ENCODE data around the gene TTLL5. TPM values are rescaled to one million over a fixed set of nuclear protein-coding genes. Genes with fewer than 3 reads are reported as not detected.

Gene TTLL5
- total RNA-seq, 1 donor from 2014 or later: 9.6 TPM

GRCh38 chr14:75952489-75952888 lies 291.4 kb downstream of the TTLL5 start:
- DNase-seq (ENCODE audit: low spot score): no peak

GRCh38 chr14:75959031-75959430 lies 298.0 kb downstream of the TTLL5 start:
- DNase-seq (ENCODE audit: low spot score): no peak

GRCh38 chr14:75960231-75960630 lies 299.2 kb downstream of the TTLL5 start:
- no peak for DNase-seq (ENCODE audit: low spot score)

DNA sequence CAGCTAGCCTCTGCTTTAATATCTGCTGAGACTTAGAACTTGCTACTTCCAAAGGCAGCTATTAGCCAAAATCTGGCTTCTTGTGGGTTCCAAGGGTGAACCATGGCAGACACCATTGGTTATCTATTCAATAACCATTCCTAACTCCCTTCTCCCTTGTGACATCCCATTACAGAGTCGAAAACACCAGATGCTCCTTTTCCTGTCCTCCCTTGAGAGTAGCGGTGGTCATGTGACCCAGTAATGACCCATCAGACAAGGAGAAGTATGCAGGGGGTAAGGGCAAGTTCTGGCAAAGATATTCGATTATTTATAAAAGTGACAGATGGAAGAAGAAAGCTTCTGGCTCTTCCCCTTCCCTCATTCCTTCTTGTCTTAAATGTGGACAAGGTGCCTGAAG lies 300.6 kb downstream of the TTLL5 start:
- DNase-seq (ENCODE audit: low spot score): no peak

- DNase-seq (ENCODE audit: low spot score): no peak
Measured at GRCh38 chr14:75967866-75968265, 306.8 kb downstream of the TTLL5 start.

DNA sequence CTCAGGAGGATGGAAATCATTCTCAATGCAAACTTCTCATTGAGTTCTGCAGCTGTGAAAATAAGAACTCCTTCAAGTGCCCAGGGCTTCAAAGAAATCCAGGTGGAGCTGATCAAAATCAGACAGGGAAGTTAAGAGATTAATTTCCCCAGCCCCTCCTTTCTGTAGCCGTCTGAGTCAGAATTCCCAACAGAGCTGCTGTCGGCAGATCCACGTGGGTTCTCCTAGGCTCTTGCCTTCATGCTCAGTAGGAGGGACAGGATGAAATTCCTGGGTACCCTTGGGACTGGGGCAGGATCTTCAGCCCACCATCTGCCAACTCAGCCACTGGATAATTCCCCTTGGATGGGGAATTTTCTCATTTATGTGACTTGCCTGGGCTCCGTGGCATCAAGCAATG lies 307.4 kb downstream of the TTLL5 start:
- peak; percentile 20 for DNase-seq (ENCODE audit: low spot score)

DNA sequence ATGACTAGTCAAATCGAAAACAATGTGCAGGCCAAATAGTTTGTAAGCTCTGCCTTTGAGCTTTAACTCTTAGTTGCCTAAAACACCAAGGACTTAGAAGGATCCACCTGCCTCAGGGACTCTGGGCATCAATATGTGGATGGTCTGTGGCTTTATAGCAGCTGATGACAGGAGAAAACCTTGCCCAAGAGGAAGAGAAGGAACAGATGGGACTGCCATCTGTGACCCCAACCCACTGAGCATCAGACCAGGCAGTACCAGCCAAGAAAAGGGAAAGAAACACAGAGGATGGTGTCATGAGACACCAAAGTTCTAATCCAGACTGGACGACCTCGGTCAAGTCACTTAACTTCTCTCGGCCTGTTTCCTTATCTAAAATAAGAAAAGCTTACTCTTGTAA lies 308.1 kb downstream of the TTLL5 start:
- no peak for DNase-seq (ENCODE audit: low spot score)

DNA sequence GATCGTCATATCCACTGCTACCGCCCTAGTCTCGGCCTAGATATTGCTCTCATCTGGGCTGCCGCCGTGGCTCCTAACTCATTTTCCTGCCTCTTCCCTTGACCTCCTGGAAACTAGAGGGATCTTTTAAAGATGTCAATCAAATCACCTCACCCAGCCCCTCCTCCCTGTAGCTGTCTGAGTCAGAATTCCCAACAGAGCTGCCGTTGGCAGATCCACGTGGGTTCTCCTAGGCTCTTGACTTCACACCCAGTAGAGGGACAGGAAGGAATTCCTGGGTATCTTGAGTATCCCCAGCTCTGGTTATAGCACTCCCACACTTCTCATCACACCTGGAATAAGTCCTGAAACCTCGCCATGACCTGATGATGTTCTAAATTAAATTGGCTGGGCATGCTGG lies 308.8 kb downstream of the TTLL5 start:
- no peak for DNase-seq (ENCODE audit: low spot score)

- DNase-seq (ENCODE audit: low spot score): no peak
Measured at GRCh38 chr14:75970989-75971388, 309.9 kb downstream of the TTLL5 start.

GRCh38 chr14:75971509-75971908 lies 310.5 kb downstream of the TTLL5 start:
- DNase-seq (ENCODE audit: low spot score): no peak

- DNase-seq (ENCODE audit: low spot score): no peak
Measured at GRCh38 chr14:75972801-75973421, 311.9 kb downstream of the TTLL5 start.

GRCh38 chr14:75976826-75977581 lies 316.0 kb downstream of the TTLL5 start:
- DNase-seq (ENCODE audit: low spot score): peak; percentile 73

GRCh38 chr14:75977582-75977943 lies 316.5 kb downstream of the TTLL5 start:
- no peak for DNase-seq (ENCODE audit: low spot score)

GRCh38 chr14:75978249-75978731 lies 317.2 kb downstream of the TTLL5 start:
- DNase-seq (ENCODE audit: low spot score): peak; percentile 44

DNA sequence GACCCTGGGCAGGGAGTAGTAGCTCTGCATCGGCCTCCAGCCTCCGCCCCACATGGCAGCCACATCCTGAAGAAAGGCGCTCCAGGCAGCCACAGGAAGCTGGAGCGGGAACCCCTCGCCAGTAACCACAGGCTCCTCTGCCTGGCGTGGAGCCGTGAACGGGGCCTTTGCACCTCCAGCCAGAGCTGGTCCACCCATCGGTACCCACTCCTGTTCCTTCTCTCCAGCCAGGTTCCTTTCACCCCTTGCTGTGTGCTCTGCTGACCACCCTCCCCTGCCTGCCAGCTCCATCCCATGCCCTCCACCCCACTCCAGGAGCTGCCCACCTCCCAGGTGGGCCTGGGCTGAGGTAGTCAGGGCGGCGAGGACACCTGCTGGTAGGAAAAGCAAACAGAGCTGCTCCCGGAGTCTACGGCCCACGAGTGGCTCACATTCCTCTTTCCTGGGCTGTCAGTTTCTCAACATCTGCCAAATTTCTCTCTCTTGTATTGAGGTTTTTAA lies 318.1 kb downstream of the TTLL5 start:
- DNase-seq (ENCODE audit: low spot score): peak; percentile 57

DNA sequence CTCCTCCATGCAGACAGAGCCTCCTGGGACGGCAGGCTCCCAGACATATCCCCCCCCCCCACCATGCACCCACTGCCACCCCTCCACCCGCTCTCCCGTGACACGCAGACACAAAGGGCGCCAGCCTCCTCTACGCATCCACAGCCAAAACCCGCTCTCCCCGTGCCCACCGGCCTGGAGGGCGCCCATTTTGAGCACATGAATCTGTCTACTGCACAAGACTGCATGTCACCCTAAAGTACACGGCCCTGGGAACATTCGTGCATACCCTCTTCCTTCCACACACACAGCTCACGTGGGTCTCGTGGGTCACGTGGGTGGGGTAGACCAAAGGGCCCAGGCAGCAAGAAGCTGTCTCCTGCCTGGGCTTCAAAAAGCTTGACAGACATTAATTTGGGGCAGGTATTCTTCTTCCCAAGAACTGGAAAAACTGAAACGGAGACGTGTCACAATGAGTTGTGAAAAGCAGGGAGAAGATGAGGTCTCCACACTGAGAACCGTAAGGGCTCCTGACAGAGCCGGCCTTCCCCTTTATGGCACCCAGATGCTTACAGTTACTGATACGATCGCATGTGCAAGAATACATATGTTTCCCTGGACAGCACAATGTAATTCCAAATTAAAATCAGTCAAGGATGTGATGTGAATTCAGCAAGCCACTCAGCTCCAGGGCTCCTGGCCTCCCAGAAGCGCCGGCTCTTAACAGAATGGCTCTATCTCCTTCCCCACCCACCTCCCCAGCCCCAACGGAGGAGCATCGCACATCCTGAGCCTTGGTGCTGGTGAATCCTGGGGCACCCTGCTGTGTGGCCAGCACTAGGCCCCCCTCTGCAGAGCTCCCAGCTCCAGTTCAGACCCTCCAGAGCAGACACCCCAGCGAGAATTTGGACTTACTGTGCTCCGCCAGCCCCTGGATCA lies 318.9 kb downstream of the TTLL5 start:
- DNase-seq (ENCODE audit: low spot score): peak; percentile 55

- DNase-seq (ENCODE audit: low spot score): peak; percentile 51
Measured at GRCh38 chr14:75980856-75981255, 319.8 kb downstream of the TTLL5 start.

- peak; percentile 97 for DNase-seq (ENCODE audit: low spot score)
Measured at GRCh38 chr14:75981426-75982265, 320.6 kb downstream of the TTLL5 start, which contains the start of gene TGFB3. TGFB3 (minus strand) TSS chr14:75981995; CDS start chr14:75980893, 1,102 bp downstream.

- DNase-seq (ENCODE audit: low spot score): peak; percentile 90
Measured at GRCh38 chr14:75982266-75983018, 321.4 kb downstream of the TTLL5 start.

DNA sequence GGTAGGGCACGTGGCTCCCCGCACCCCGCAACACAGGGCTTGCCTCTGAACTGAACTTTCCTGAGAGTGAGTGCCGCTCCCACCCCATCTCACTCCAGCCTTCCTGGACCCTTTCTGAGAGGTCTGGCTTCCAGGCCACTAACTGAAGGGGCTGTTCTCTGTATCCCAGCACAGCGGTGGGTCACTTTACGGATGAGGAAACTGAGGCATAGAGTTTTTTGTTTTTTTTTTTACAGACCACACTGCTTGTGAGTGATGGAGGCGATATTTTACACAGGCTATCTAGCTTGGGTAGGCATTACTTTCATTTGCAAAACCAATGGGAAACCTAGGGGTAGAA lies 321.9 kb downstream of the TTLL5 start:
- DNase-seq (ENCODE audit: low spot score): no peak
